ENCODE measurements around the gene CLEC1B. TPM values are rescaled to one million over a fixed set of nuclear protein-coding genes. Genes with fewer than 3 reads are reported as not detected.
"Not testable (repeated sequence)": the region's sequence is repeated elsewhere in the genome, so short reads cannot be mapped to it uniquely, and the experiment has no call there.

Gene CLEC1B
- total and polyA plus RNA-seq, 2 experiments from 2014 or later: not detected

DNA sequence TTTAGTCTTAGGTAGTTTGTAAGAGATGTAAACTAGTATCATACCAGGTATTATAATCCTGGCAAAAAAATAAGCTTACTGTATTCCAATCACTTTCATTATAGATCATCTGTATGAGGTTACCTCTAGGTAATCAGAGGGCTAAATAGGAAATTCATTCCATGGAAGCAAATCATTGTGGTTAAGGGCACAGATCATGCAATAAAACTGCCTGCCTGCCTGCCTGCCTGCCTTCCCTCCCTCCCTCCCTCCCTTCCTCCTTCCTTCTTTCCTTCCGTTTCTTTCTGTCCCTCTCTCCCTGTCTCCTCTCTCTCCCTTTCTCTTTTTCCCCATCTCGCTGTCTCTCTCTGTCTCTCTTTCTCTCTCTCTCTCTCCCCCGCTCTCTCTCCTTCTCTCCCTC is 28.4 kb upstream of the CLEC1B start:
- Histone ChIP-seq H2AFZ (peak overlapping the region; percentile 78), H3K79me2 (ENCODE audit: insufficient read depth) (no peaks in the 10 kb centered on the region), H3K4me2 (ENCODE audit: unreplicated experiment) (peak overlapping the region; percentile 51), H3K4me1 (ENCODE audit: insufficient read depth) (peaks cover 23% of the 10 kb centered on the region), H3K9me3 (ENCODE audit: low read depth) (no peaks in the 10 kb centered on the region), H3K27me3 (replicated peaks; ENCODE audit: insufficient read depth) (no peaks in the 10 kb centered on the region), H3K36me3 (ENCODE audit: low read depth) (no peaks in the 10 kb centered on the region), H3F3A (ENCODE audit: insufficient read depth) (peaks cover 13% of the 10 kb centered on the region), H3K4me3 (no peak overlapping the region), H3K9ac (peak overlapping the region; percentile 64), H4K20me1 (ENCODE audit: insufficient read depth) (no peaks in the 10 kb centered on the region), H3K27ac (peak overlapping the region; percentile 87), H3K9me2 (ENCODE audit: insufficient read depth) (no peaks in the 10 kb centered on the region)
- in situ Hi-C loops (cut with MboI): no loop called here
- peak; percentile 52 for DNase-seq
- no peak for TF ChIP-seq EZH2phosphoT487 (IDR thresholded peaks at IDR 0.05; ENCODE audit: insufficient read depth, low read depth)
- TF ChIP-seq EZH2 (IDR thresholded peaks at IDR 0.05; ENCODE audit: insufficient read depth, poor library complexity, severe bottlenecking): no peak
- WGBS, 2 experiments (ENCODE audit: low coverage in 1 of 2, low lambda C conversion rate in 2 of 2, missing lambda C conversion rate in 2 of 2): 57 to 74% methylated on average over 3 of the region's 3 CpGs

DNA sequence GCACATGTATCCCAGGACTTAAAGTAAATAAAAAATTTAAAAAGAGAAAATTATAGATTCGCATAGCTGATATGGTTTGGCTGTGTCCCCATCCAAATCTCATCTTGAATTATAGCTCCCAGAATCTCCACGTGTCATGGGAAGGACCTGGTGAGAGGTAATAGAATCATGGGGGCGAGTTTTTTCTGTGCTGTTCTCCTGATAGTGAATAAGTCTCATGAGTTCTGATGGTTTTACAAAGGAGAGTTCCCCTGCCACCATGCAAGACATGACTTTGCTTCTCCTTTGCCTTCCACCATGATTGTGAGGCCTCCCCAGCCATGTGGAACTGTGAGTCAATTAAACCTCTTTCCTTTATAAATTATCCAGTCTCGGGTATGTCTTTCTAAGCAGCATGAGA is 27.7 kb upstream of the CLEC1B start:
- H4K20me1 ChIP-seq (ENCODE audit: insufficient read depth); H3F3A ChIP-seq (ENCODE audit: insufficient read depth); H3K27me3 ChIP-seq (replicated peaks; ENCODE audit: insufficient read depth); H3K9me2 ChIP-seq (ENCODE audit: insufficient read depth); H3K79me2 ChIP-seq (ENCODE audit: insufficient read depth); H3K4me3 ChIP-seq; H3K36me3 ChIP-seq (ENCODE audit: low read depth); H3K9ac ChIP-seq; DNase-seq; H3K9me3 ChIP-seq (ENCODE audit: low read depth); in situ Hi-C loops (cut with MboI): not testable (repeated sequence)
- peaks cover 23% of the 10 kb centered on the region for H3K4me1 ChIP-seq (ENCODE audit: insufficient read depth)
- peak overlapping the region; percentile 87 for H3K27ac ChIP-seq
- WGBS, 2 experiments (ENCODE audit: low coverage in 1 of 2, low lambda C conversion rate in 2 of 2, missing lambda C conversion rate in 2 of 2): 71 to 78% methylated on average over 4 of the region's 4 CpGs
- 0 out of 2 replicates have a peak overlapping the region, but pooled peaks have one; percentile 78 for H2AFZ ChIP-seq
- H3K4me2 ChIP-seq (ENCODE audit: unreplicated experiment): peak overlapping the region; percentile 51

DNA sequence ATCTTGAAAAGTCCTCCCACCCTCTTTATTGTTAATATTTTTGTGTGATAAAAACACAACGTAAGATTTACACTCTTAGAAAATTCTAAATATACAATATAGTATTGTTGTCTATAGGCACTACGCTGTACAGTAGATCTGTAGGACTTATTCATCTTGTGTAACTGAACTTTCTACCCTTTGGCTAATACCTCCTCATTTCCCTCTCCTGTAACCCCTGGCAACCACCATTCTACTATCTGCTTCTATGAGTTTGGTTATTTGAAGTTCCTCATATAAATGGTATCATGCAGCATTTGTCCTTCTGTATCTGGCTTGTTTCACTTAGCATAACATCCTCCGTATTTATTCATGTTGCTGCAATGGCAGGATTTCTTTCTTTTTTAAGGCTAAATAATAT is 26.3 kb upstream of the CLEC1B start:
- no peak overlapping the region for H3K9ac ChIP-seq
- no peak overlapping the region for H3K4me3 ChIP-seq
- no peaks in the 10 kb centered on the region for H3K36me3 ChIP-seq (ENCODE audit: low read depth)
- TF ChIP-seq EZH2phosphoT487 (IDR thresholded peaks at IDR 0.05; ENCODE audit: insufficient read depth, low read depth) (no peak), EZH2 (IDR thresholded peaks at IDR 0.05; ENCODE audit: insufficient read depth, poor library complexity, severe bottlenecking) (no peak)
- H3K27ac ChIP-seq: no peak overlapping the region
- H2AFZ ChIP-seq: no peak overlapping the region
- H3K4me2 ChIP-seq (ENCODE audit: unreplicated experiment): no peak overlapping the region
- WGBS, 2 experiments (ENCODE audit: low coverage in 1 of 2, low lambda C conversion rate in 2 of 2, missing lambda C conversion rate in 2 of 2): 81 to 84% methylated on average over 3 of the region's 3 CpGs
- H4K20me1 ChIP-seq (ENCODE audit: insufficient read depth): no peaks in the 10 kb centered on the region
- H3K79me2 ChIP-seq (ENCODE audit: insufficient read depth): no peaks in the 10 kb centered on the region
- no peaks in the 10 kb centered on the region for H3K27me3 ChIP-seq (replicated peaks; ENCODE audit: insufficient read depth)
- H3K4me1 ChIP-seq (ENCODE audit: insufficient read depth): peaks cover 13% of the 10 kb centered on the region
- in situ Hi-C loops (cut with MboI): no loop called here
- no peaks in the 10 kb centered on the region for H3K9me3 ChIP-seq (ENCODE audit: low read depth)
- H3F3A ChIP-seq (ENCODE audit: insufficient read depth): no peaks in the 10 kb centered on the region; the same call in 1 of the 2 replicates
- DNase-seq: no peak
- no peaks in the 10 kb centered on the region for H3K9me2 ChIP-seq (ENCODE audit: insufficient read depth)

DNA sequence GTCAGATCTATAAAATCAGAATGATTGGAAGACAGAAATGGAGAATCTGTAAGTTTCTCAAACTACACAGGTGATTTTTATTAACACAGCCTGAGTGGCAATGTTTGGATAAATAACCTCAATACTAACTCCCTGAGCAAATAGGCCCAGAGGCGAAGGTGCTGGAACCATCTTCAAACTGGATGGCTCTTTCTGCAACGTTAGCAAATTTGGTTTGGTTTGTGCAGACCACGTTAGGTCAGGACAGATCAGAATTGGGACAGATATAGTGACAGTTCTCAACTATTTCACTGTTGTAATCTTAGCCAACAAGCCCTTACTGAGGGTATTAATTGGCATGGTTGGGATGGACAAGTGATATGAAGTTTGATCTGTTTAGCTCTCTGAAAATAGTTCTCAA is 22.4 kb upstream of the CLEC1B start:
- WGBS, 2 experiments (ENCODE audit: low coverage in 1 of 2, low lambda C conversion rate in 2 of 2, missing lambda C conversion rate in 2 of 2): 43 to 49% methylated on average over 3 of the region's 3 CpGs
- in situ Hi-C loops (cut with MboI): no loop called here
- Histone ChIP-seq H3K4me2 (ENCODE audit: unreplicated experiment) (no peak overlapping the region), H4K20me1 (ENCODE audit: insufficient read depth) (no peaks in the 10 kb centered on the region), H3K36me3 (ENCODE audit: low read depth) (no peaks in the 10 kb centered on the region), H2AFZ (no peak overlapping the region), H3K9me3 (ENCODE audit: low read depth) (no peaks in the 10 kb centered on the region), H3K4me1 (ENCODE audit: insufficient read depth) (peaks cover 9% of the 10 kb centered on the region), H3F3A (ENCODE audit: insufficient read depth) (no peaks in the 10 kb centered on the region), H3K9me2 (ENCODE audit: insufficient read depth) (no peaks in the 10 kb centered on the region), H3K9ac (no peak overlapping the region), H3K4me3 (no peak overlapping the region), H3K27me3 (replicated peaks; ENCODE audit: insufficient read depth) (no peaks in the 10 kb centered on the region), H3K79me2 (ENCODE audit: insufficient read depth) (no peaks in the 10 kb centered on the region), H3K27ac (no peak overlapping the region)
- DNase-seq: no peak
- TF ChIP-seq EZH2phosphoT487 (IDR thresholded peaks at IDR 0.05; ENCODE audit: insufficient read depth, low read depth): no peak
- no peak for TF ChIP-seq EZH2 (IDR thresholded peaks at IDR 0.05; ENCODE audit: insufficient read depth, poor library complexity, severe bottlenecking)

DNA sequence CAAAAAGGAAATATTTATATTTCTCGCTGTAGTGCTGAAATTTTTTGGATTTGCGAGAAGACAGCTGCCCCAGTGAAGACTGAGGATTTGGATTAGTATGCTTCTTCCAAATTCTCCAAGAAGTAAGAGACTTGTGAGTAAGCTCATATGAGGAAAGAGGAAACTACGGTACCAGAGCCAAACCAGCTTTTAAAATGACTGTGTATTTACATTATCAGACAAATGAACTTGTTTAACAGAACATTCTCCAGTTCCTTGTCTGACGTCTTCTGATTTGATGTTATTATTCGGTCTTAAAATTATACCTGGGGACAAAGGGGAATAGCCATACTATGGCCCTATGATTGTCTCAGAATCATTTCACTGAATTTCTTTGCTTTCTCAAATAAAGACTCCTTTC is 19.5 kb upstream of the CLEC1B start:
- 93 to 94% methylated on average over 5 of the region's 5 CpGs for WGBS, 2 experiments (ENCODE audit: low coverage in 1 of 2, low lambda C conversion rate in 2 of 2, missing lambda C conversion rate in 2 of 2)
- no peak overlapping the region for H3K4me3 ChIP-seq

More for the DNA sequence above, 19.5 kb upstream of the CLEC1B start:
- Histone ChIP-seq H3K27me3 (replicated peaks; ENCODE audit: insufficient read depth) (no peaks in the 10 kb centered on the region), H3K9ac (no peak overlapping the region), H3K4me2 (ENCODE audit: unreplicated experiment) (no peak overlapping the region), H4K20me1 (ENCODE audit: insufficient read depth) (no peaks in the 10 kb centered on the region), H3K36me3 (ENCODE audit: low read depth) (no peaks in the 10 kb centered on the region), H3K4me1 (ENCODE audit: insufficient read depth) (peaks cover 9% of the 10 kb centered on the region), H3K27ac (no peak overlapping the region), H3K79me2 (ENCODE audit: insufficient read depth) (no peaks in the 10 kb centered on the region), H3K9me3 (ENCODE audit: low read depth) (no peaks in the 10 kb centered on the region), H3K9me2 (ENCODE audit: insufficient read depth) (no peaks in the 10 kb centered on the region), H2AFZ (no peak overlapping the region), H3F3A (ENCODE audit: insufficient read depth) (no peaks in the 10 kb centered on the region)
- no peak for DNase-seq
- in situ Hi-C loops (cut with MboI): no loop called here
- TF ChIP-seq EZH2 (IDR thresholded peaks at IDR 0.05; ENCODE audit: insufficient read depth, poor library complexity, severe bottlenecking): no peak
- no peak for TF ChIP-seq EZH2phosphoT487 (IDR thresholded peaks at IDR 0.05; ENCODE audit: insufficient read depth, low read depth)
